CD14-positive monocyte (primary cell): ENCODE results near the gene DYRK1B. TPM values are rescaled to one million over a fixed set of nuclear protein-coding genes. Genes with fewer than 3 reads are reported as not detected.

Experiments
- DNase-seq, 3 donors: peaks; one replicate each; pipeline ENCODE4 v3.0.0-alpha.2; 2011 to 2022
- H2AFZ ChIP-seq: 2 replicates; pipeline ENCODE4 v1.6.0; 2012; ENCODE audit warnings: mild to moderate bottlenecking, low read depth, low read length, inconsistent platforms; ENCODE audit not compliant: insufficient read depth, poor library complexity, severe bottlenecking
- H3K27ac ChIP-seq, 2 donors: 1 replicate in 1 of 2; 2 replicates in 1 of 2; pipeline ENCODE4 v1.5.1; 2012 to 2013; ENCODE audit warnings: low read length in 2 of 2, control low read depth in 1 of 2, inconsistent platforms in 1 of 2, low read depth in 1 of 2, mild to moderate bottlenecking in 1 of 2
- H3K27me3 ChIP-seq, 2 donors: one replicate each; pipeline versions ENCODE4 v1.6.0 to v1.6.1; 2011 to 2013; ENCODE audit warnings: low read length in 2 of 2; ENCODE audit not compliant: control insufficient read depth in 2 of 2, insufficient read depth in 2 of 2
- H3K36me3 ChIP-seq, 2 donors: replicated peaks in 1 of 2; 1 replicate in 1 of 2; 2 replicates in 1 of 2; pipeline versions ENCODE4 v1.5.1 to v1.6.1; 2012 to 2013; ENCODE audit warnings: low read length in 2 of 2, control low read depth in 1 of 2, inconsistent platforms in 1 of 2, mild to moderate bottlenecking in 1 of 2; ENCODE audit not compliant: insufficient read depth in 2 of 2, control insufficient read depth in 1 of 2
- H3K4me1 ChIP-seq, 2 donors: 1 replicate in 1 of 2; 2 replicates in 1 of 2; pipeline versions ENCODE4 v1.5.1 to v1.6.1; 2012 to 2013; ENCODE audit warnings: low read length in 2 of 2, control low read depth in 1 of 2, inconsistent platforms in 1 of 2, mild to moderate bottlenecking in 1 of 2, moderate library complexity in 1 of 2; ENCODE audit not compliant: insufficient read depth in 2 of 2, control insufficient read depth in 1 of 2
- H3K4me2 ChIP-seq: replicated peaks from 2 replicates; pipeline ENCODE3; 2012; ENCODE audit warnings: low read length, moderate library complexity, mild to moderate bottlenecking; ENCODE audit not compliant: poor library complexity, severe bottlenecking; ENCODE audit errors: extremely low read depth
- H3K4me3 ChIP-seq, 3 experiments: fragments of 200-600 bp in 1 of 3; sonication (generic) in 1 of 3; replicated peaks in 1 of 3; 1 replicate in 2 of 3; 2 replicates in 1 of 3; pipeline ENCODE4 v1.5.1; 2011 to 2013; ENCODE audit warnings: low read length in 3 of 3, mild to moderate bottlenecking in 3 of 3, control low read depth in 2 of 3, low read depth in 2 of 3, inconsistent platforms in 1 of 3, moderate library complexity in 1 of 3
- H3K79me2 ChIP-seq: 2 replicates; pipeline ENCODE4 v1.6.0; 2012; ENCODE audit warnings: mild to moderate bottlenecking, control low read depth, inconsistent platforms, low read length, moderate library complexity; ENCODE audit not compliant: insufficient read depth
- H3K9ac ChIP-seq: 2 replicates; pipeline ENCODE4 v1.6.0; 2017; ENCODE audit warnings: low read length, mild to moderate bottlenecking; ENCODE audit not compliant: insufficient read depth, poor library complexity, severe bottlenecking
- H3K9me3 ChIP-seq, 2 donors: replicated peaks in 1 of 2; 1 replicate in 1 of 2; 2 replicates in 1 of 2; pipeline versions ENCODE4 v1.5.1 to v1.6.1; 2012 to 2013; ENCODE audit warnings: low read length in 2 of 2, control low read depth in 1 of 2; ENCODE audit not compliant: control insufficient read depth in 1 of 2, insufficient read depth in 1 of 2
- H4K20me1 ChIP-seq: 2 replicates; pipeline ENCODE4 v1.6.0; 2012; ENCODE audit warnings: mild to moderate bottlenecking, low read length, control low read depth, moderate library complexity; ENCODE audit not compliant: insufficient read depth
- H3K27ac Mint-ChIP-seq, 7 donors: one replicate each; pipeline ENCODE4 v1.8.0; 2020; ENCODE audit warnings: mild to moderate bottlenecking in 7 of 7, mixed read lengths in 7 of 7, moderate library complexity in 6 of 7, inconsistent platforms in 2 of 7
- H3K27me3 Mint-ChIP-seq, 3 donors: one replicate each; pipeline ENCODE4 v1.8.0; 2021 to 2022; ENCODE audit warnings: low read depth in 3 of 3, mild to moderate bottlenecking in 3 of 3, mixed read lengths in 3 of 3, moderate library complexity in 3 of 3, inconsistent platforms in 1 of 3
- H3K36me3 Mint-ChIP-seq, 2 donors: one replicate each; pipeline ENCODE4 v1.8.0; 2020; ENCODE audit warnings: mixed read lengths in 2 of 2, inconsistent platforms in 1 of 2, mild to moderate bottlenecking in 1 of 2
- H3K4me1 Mint-ChIP-seq: one replicate; pipeline ENCODE4 v1.8.0; 2020; ENCODE audit warnings: mild to moderate bottlenecking, mixed read lengths
- H3K4me3 Mint-ChIP-seq, 2 donors: one replicate each; pipeline ENCODE4 v1.8.0; 2020; ENCODE audit warnings: mild to moderate bottlenecking in 2 of 2, mixed read lengths in 2 of 2, moderate library complexity in 1 of 2
- H3K9me3 Mint-ChIP-seq, 7 donors: one replicate each; pipeline ENCODE4 v1.8.0; 2020 to 2022; ENCODE audit warnings: mixed read lengths in 7 of 7, mild to moderate bottlenecking in 6 of 7, moderate library complexity in 6 of 7, inconsistent platforms in 2 of 7
- CTCF ChIP-seq: fragments of 200-600 bp; IDR thresholded peaks from one replicate; pipeline ENCODE4 v1.8.0; 2022; ENCODE audit warnings: antibody characterized with exemption, mild to moderate bottlenecking
- WGBS: methylation state at CpG from one replicate; pipeline ENCODE4 v1.1.5; 2013; ENCODE audit warnings: missing lambda C conversion rate; ENCODE audit not compliant: insufficient coverage; 5-methylcytosine and 5-hydroxymethylcytosine counted together
- intact Hi-C, 2 donors: fragments of 100-400 bp; cut with micrococcal nuclease; formaldehyde crosslinking; loops; one replicate each; pipeline versions ENCODE4 v1.15.0 to v1.15.1; 2023
- polyA plus RNA-seq, 3 donors: library from polyadenylated mRNA; depleted of rRNA in 1 of 3; unstranded in 2 of 3; stranded (reverse) in 1 of 3; fragments of 300-500 nt in 2 of 3; fragments of >200 nt in 1 of 3; fragmentation: Illumina TruSeq in 2 of 3; gene quantifications; 1 replicate in 2 of 3; 2 replicates in 1 of 3; pipeline ENCODE4 v1.2.3, GENCODE V29; 2012 to 2021
- small RNA-seq: library from RNA; depleted of rRNA; stranded (forward); fragments of <200 nt; gene quantifications from one replicate; pipeline ENCODE3, GENCODE V24; 2012; ENCODE audit warnings: low read depth; ENCODE audit not compliant: insufficient read length

The DYRK1B gene
- polyA plus RNA-seq, 3 donors = 4.2 to 13.6 (median 6.5) TPM

DNA sequence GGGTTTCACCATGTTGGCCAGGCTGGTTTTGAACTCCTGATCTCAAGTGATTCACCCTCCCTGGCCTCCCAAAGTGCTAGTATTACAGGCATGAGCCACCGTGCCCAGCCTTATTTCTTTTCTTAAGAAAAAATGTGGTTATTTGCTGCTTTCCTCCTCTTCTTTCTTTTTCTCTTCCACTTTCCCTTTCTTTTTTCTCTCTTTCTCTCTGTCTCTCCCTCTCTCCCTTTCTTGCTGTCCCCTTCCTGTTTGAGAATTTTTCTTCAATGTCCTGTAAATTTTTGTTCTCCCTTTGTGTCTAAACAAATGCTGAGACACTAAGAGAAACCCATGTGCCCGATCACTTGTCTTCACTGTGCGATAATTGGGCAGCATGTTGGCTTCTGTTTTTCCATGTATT lies 53.1 kb downstream of the DYRK1B start:
- intact Hi-C loops = no loop called here
- Histone ChIP-seq H3K4me3 (no peak overlapping the region), H3K27ac (no peak overlapping the region), H3K9ac (no peak overlapping the region), H3K9me3 (no peaks in the 10 kb centered on the region), H2AFZ (no peak overlapping the region), H3K4me2 (no peak overlapping the region), H3K36me3 (no peaks in the 10 kb centered on the region), H3K4me1 (no peaks in the 10 kb centered on the region), H3K27me3 (peaks cover 2 to 4% of the 10 kb centered on the region in 2 donors), H3K79me2 (no peaks in the 10 kb centered on the region), H4K20me1 (no peaks in the 10 kb centered on the region)
- no peak overlapping the region for H3K27ac Mint-ChIP-seq
- WGBS = 100% methylated on average over 1 of the region's 3 CpGs
- no peak for TF ChIP-seq CTCF
- no peaks in the 10 kb centered on the region for H3K36me3 Mint-ChIP-seq
- peaks cover 0 to 7% (median 0%) of the 10 kb centered on the region in 7 donors for H3K9me3 Mint-ChIP-seq
- DNase-seq = no peak
- H3K27me3 Mint-ChIP-seq = peaks cover 7 to 29% (median 11%) of the 10 kb centered on the region in 3 donors
- no peaks in the 10 kb centered on the region for H3K4me1 Mint-ChIP-seq
- H3K4me3 Mint-ChIP-seq = no peak overlapping the region

GRCh38 chr19:39778763-39779162 lies 55.2 kb downstream of the DYRK1B start, which contains the start of gene LEUTX:
Gene LEUTX, plus strand, starts transcription at chr19:39778854. Its CDS starts 67 bp downstream, at chr19:39778921.
- Mint-ChIP-seq H3K27me3 (peaks cover 6 to 27% (median 11%) of the 10 kb centered on the region in 3 donors), H3K36me3 (no peaks in the 10 kb centered on the region), H3K4me3 (no peak within 1 kb of the TSS), H3K9me3 (peaks cover 0 to 2% (median 0%) of the 10 kb centered on the region in 7 donors), H3K4me1 (no peaks in the 10 kb centered on the region), H3K27ac (no peak within 1 kb of the TSS)
- 83% methylated on average over 2 of the region's 4 CpGs for WGBS
- H2AFZ ChIP-seq = no peak within 1 kb of the TSS
- no peaks in the 10 kb centered on the region for H3K79me2 ChIP-seq
- no peak within 1 kb of the TSS for H3K4me2 ChIP-seq
- no peak for DNase-seq
- no peak for TF ChIP-seq CTCF
- H3K9me3 ChIP-seq = no peaks in the 10 kb centered on the region
- intact Hi-C loops = no loop called here
- H3K4me1 ChIP-seq = no peaks in the 10 kb centered on the region
- H4K20me1 ChIP-seq = no peaks in the 10 kb centered on the region
- no peak within 1 kb of the TSS for H3K4me3 ChIP-seq
- peaks cover 0 to 2% of the 10 kb centered on the region in 2 donors for H3K27me3 ChIP-seq
- no peak within 1 kb of the TSS for H3K9ac ChIP-seq
- H3K27ac ChIP-seq = no peak within 1 kb of the TSS
- H3K36me3 ChIP-seq = no peaks in the 10 kb centered on the region

Small RNA genes lying within 50 kb of the gene (small RNA-seq; reads per million reads assigned to genes)
- gene MIR6719 = not detected

Other genes with a start within 250 kb of the DYRK1B start
- not detected for gene LGALS13, start 231.6 kb downstream of the DYRK1B start, polyA plus RNA-seq
- gene LGALS16, start 178.2 kb downstream of the DYRK1B start, polyA plus RNA-seq = not detected
- gene LGALS14, start 129.7 kb downstream of the DYRK1B start, polyA plus RNA-seq = not detected
- gene CLC, start 96.1 kb downstream of the DYRK1B start, polyA plus RNA-seq = 1 to 10 TPM in 1 of 3 donors, under 1 TPM in 1, not detected in 1; 0.82 to 1.9 TPM
- not detected for gene LEUTX, start 55.3 kb downstream of the DYRK1B start, polyA plus RNA-seq
- 100 to 1,000 TPM in 1 of 3 donors, 10 to 100 TPM in 2; 57.1 to 157 (median 60.3) TPM for gene FBL, start 12.2 kb upstream of the DYRK1B start, polyA plus RNA-seq
- under 1 TPM in 2 of 3 donors, not detected in 1; 0.07 to 0.29 TPM for gene FCGBP, start 100.5 kb upstream of the DYRK1B start, polyA plus RNA-seq
- 10 to 100 TPM; 67.0 to 85.8 (median 79.6) TPM for gene PSMC4, start 137.0 kb upstream of the DYRK1B start, polyA plus RNA-seq
- 1 to 10 TPM; 1.3 to 2.3 (median 1.4) TPM for gene ZNF546, start 162.9 kb upstream of the DYRK1B start, polyA plus RNA-seq
- 1 to 10 TPM; 2.0 to 3.3 (median 3.1) TPM for gene ZNF780B, start 222.1 kb upstream of the DYRK1B start, polyA plus RNA-seq